ENCODE results near the gene PMVK. TPM values are rescaled to one million over a fixed set of nuclear protein-coding genes. Genes with fewer than 3 reads are reported as not detected.

The PMVK gene
- total RNA-seq, 3 donors from 2014 or later (not counting 1 experiment from before 2014, with no cell fraction given): 9.0 to 12.1 (median 11.0) TPM

GRCh38 chr1:154956544-154956941 is 20.0 kb upstream of the PMVK start:
- Histone ChIP-seq H3K27ac (ENCODE audit: low read length) (peak overlapping the region; percentile 95), H3K36me3 (ENCODE audit: control insufficient read depth, insufficient read depth, low read length) (peaks cover 15% of the 10 kb centered on the region), H3K4me3 (ENCODE audit: low read length) (peak overlapping the region; percentile 72), H3K4me1 (ENCODE audit: control insufficient read depth, insufficient read depth, low read length) (peaks cover 56% of the 10 kb centered on the region), H3K9me3 (ENCODE audit: control insufficient read depth, insufficient read depth, low read length) (no peaks in the 10 kb centered on the region), H3K27me3 (ENCODE audit: control insufficient read depth, insufficient read depth, low read length) (no peaks in the 10 kb centered on the region)
- no peaks in the 10 kb centered on the region for H3K36me3 Mint-ChIP-seq
- H3K27me3 Mint-ChIP-seq (ENCODE audit: low read depth in 2 of 2): no peaks in the 10 kb centered on the region
- peak overlapping the region; percentile 94 for H3K4me3 Mint-ChIP-seq
- no peaks in the 10 kb centered on the region for H3K9me3 Mint-ChIP-seq
- H3K4me1 Mint-ChIP-seq: peaks cover 59 to 63% of the 10 kb centered on the region in 2 donors
- 45% methylated on average over 5 of the region's 6 CpGs for WGBS (ENCODE audit: insufficient coverage)
- TF ChIP-seq, protein P1, sequence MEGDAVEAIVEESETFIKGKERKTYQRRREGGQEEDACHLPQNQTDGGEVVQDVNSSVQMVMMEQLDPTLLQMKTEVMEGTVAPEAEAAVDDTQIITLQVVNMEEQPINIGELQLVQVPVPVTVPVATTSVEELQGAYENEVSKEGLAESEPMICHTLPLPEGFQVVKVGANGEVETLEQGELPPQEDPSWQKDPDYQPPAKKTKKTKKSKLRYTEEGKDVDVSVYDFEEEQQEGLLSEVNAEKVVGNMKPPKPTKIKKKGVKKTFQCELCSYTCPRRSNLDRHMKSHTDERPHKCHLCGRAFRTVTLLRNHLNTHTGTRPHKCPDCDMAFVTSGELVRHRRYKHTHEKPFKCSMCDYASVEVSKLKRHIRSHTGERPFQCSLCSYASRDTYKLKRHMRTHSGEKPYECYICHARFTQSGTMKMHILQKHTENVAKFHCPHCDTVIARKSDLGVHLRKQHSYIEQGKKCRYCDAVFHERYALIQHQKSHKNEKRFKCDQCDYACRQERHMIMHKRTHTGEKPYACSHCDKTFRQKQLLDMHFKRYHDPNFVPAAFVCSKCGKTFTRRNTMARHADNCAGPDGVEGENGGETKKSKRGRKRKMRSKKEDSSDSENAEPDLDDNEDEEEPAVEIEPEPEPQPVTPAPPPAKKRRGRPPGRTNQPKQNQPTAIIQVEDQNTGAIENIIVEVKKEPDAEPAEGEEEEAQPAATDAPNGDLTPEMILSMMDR (IDR thresholded peaks at IDR 0.05): no peak
- intact Hi-C loops (cut with micrococcal nuclease): loop anchor here (1.0 to 5.0 kb wide), 3 partner anchors 18 to 96 kb away; partner anchors contain the start of genes ADAM15 and CKS1B
- no peak for DNase-seq
- ATAC-seq: no peak
- peak overlapping the region; percentile 89 to 94 for H3K27ac Mint-ChIP-seq

GRCh38 chr1:154955718-154956543 is 19.4 kb upstream of the PMVK start, which contains the start of gene PBXIP1:
TSS of gene PBXIP1 (minus strand) at chr1:154956099. CDS start at chr1:154953721, 2,378 bp downstream.
- under 1% methylated on average over 17 of the region's 18 CpGs for WGBS (ENCODE audit: insufficient coverage)
- peak within 1 kb of the TSS; percentile 89 to 94 for H3K27ac Mint-ChIP-seq
- Histone ChIP-seq H3K36me3 (ENCODE audit: control insufficient read depth, insufficient read depth, low read length) (peaks cover 20% of the 10 kb centered on the region), H3K4me3 (ENCODE audit: low read length) (peak within 1 kb of the TSS; percentile 72), H3K9me3 (ENCODE audit: control insufficient read depth, insufficient read depth, low read length) (no peaks in the 10 kb centered on the region), H3K27me3 (ENCODE audit: control insufficient read depth, insufficient read depth, low read length) (no peaks in the 10 kb centered on the region), H3K27ac (ENCODE audit: low read length) (peak within 1 kb of the TSS; percentile 95), H3K4me1 (ENCODE audit: control insufficient read depth, insufficient read depth, low read length) (peaks cover 61% of the 10 kb centered on the region)
- TF ChIP-seq, protein P1 (IDR thresholded peaks at IDR 0.05): no peak
- peaks cover 58 to 60% of the 10 kb centered on the region in 2 donors for H3K4me1 Mint-ChIP-seq
- peak within 1 kb of the TSS; percentile 94 for H3K4me3 Mint-ChIP-seq
- no peaks in the 10 kb centered on the region for H3K9me3 Mint-ChIP-seq
- intact Hi-C loops (cut with micrococcal nuclease): loop anchor here (1.0 to 5.0 kb wide), 4 partner anchors 19 to 96 kb away; partner anchors contain the start of genes ADAM15 and CKS1B
- H3K27me3 Mint-ChIP-seq (ENCODE audit: low read depth in 2 of 2): no peaks in the 10 kb centered on the region
- peak; percentile 69 to 77 (median 71) for ATAC-seq
- DNase-seq: peak; percentile 79 to 95
- no peaks in the 10 kb centered on the region for H3K36me3 Mint-ChIP-seq

- no peaks in the 10 kb centered on the region for H3K36me3 Mint-ChIP-seq
Measured at GRCh38 chr1:154955039-154955717, 18.7 kb upstream of the PMVK start.

More at GRCh38 chr1:154955039-154955717, 18.7 kb upstream of the PMVK start:
- H3K4me1 ChIP-seq (ENCODE audit: control insufficient read depth, insufficient read depth, low read length): peaks cover 57% of the 10 kb centered on the region
- Mint-ChIP-seq H3K27ac (peak overlapping the region; percentile 89 to 94), H3K4me1 (peaks cover 50 to 61% of the 10 kb centered on the region in 2 donors), H3K27me3 (ENCODE audit: low read depth in 2 of 2) (no peaks in the 10 kb centered on the region), H3K9me3 (no peaks in the 10 kb centered on the region), H3K4me3 (peak overlapping the region; percentile 94)
- 1% methylated on average over 4 of the region's 4 CpGs for WGBS (ENCODE audit: insufficient coverage)
- H3K27me3 ChIP-seq (ENCODE audit: control insufficient read depth, insufficient read depth, low read length): no peaks in the 10 kb centered on the region
- TF ChIP-seq, protein P1 (IDR thresholded peaks at IDR 0.05): no peak
- ATAC-seq (peak; percentile 76 to 89 (median 82)), DNase-seq (peak; percentile 66 to 99)
- no peaks in the 10 kb centered on the region for H3K9me3 ChIP-seq (ENCODE audit: control insufficient read depth, insufficient read depth, low read length)
- intact Hi-C loops (cut with micrococcal nuclease): loop anchor here (2.0 to 5.0 kb wide), 2 partner anchors 62 to 97 kb away; partner anchors contain the start of gene ADAM15
- peaks cover 28% of the 10 kb centered on the region for H3K36me3 ChIP-seq (ENCODE audit: control insufficient read depth, insufficient read depth, low read length)
- H3K4me3 ChIP-seq (ENCODE audit: low read length): peak overlapping the region; percentile 72
- peak overlapping the region; percentile 95 for H3K27ac ChIP-seq (ENCODE audit: low read length)

Measured in natural killer cell (primary cell).